ENCODE results near the gene TNFSF8.

TNFSF8 gene

DNA sequence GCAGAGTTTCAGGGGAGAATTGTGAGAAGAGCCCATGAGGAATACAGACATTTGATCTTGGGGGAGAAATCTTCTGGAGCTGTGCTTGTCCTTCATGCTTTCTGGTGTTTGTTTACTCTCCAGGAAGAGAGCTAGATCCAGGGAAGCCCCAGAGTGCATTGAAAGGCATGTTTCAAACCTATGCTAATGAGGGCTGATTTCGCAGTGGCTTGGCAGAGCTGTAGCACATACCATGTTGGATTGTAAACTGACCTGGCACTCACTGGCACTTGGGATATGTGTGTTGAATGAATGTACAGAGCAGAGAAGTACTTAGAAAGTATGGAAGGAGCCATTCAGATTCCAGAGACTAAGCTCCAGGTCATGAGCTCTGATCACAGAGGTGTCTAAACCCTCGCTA, 30.9 kb downstream of the TNFSF8 start:
- no peak overlapping the region for H3K27ac ChIP-seq (ENCODE audit: low read depth in 2 of 2, low read length in 2 of 2)
- no peaks in the 10 kb centered on the region for H3K36me3 ChIP-seq (ENCODE audit: control insufficient read depth in 2 of 2, insufficient read depth in 2 of 2, low read length in 2 of 2)
- H3K9me3 ChIP-seq (ENCODE audit: control insufficient read depth in 2 of 2, low read length in 2 of 2), result no peaks in the 10 kb centered on the region

GRCh38 chr9:114898741-114899140, 31.6 kb downstream of the TNFSF8 start:
- H3K36me3 ChIP-seq (ENCODE audit: control insufficient read depth in 2 of 2, insufficient read depth in 2 of 2, low read length in 2 of 2), result no peaks in the 10 kb centered on the region
- H3K4me1 ChIP-seq (ENCODE audit: control insufficient read depth in 2 of 2, insufficient read depth in 2 of 2, low read length in 2 of 2), result peaks cover 8 to 10% of the 10 kb centered on the region in 2 donors
- no peak overlapping the region for H3K4me3 ChIP-seq (ENCODE audit: low read length in 2 of 2)
- no peaks in the 10 kb centered on the region for H3K9me3 ChIP-seq (ENCODE audit: control insufficient read depth in 2 of 2, low read length in 2 of 2)
- H3K27me3 ChIP-seq (ENCODE audit: control insufficient read depth in 2 of 2, insufficient read depth in 2 of 2, low read length in 2 of 2), result no peaks in the 10 kb centered on the region
- no peak overlapping the region for H3K27ac ChIP-seq (ENCODE audit: low read depth in 2 of 2, low read length in 2 of 2)
- no peak overlapping the region for H3K9ac ChIP-seq (ENCODE audit: low read depth in 1 of 2, low read length in 2 of 2)

More for the DNA sequence above, 30.9 kb downstream of the TNFSF8 start:
- Histone ChIP-seq H3K27me3 (ENCODE audit: control insufficient read depth in 2 of 2, insufficient read depth in 2 of 2, low read length in 2 of 2) (no peaks in the 10 kb centered on the region), H3K9ac (ENCODE audit: low read depth in 1 of 2, low read length in 2 of 2) (no peak overlapping the region), H3K4me1 (ENCODE audit: control insufficient read depth in 2 of 2, insufficient read depth in 2 of 2, low read length in 2 of 2) (peaks cover 8 to 10% of the 10 kb centered on the region in 2 donors), H3K4me3 (ENCODE audit: low read length in 2 of 2) (no peak overlapping the region)

GRCh38 chr9:114897196-114897595, 33.2 kb downstream of the TNFSF8 start:
- Histone ChIP-seq H3K4me3 (ENCODE audit: low read length in 2 of 2) (no peak overlapping the region), H3K9ac (ENCODE audit: low read depth in 1 of 2, low read length in 2 of 2) (no peak overlapping the region), H3K36me3 (ENCODE audit: control insufficient read depth in 2 of 2, insufficient read depth in 2 of 2, low read length in 2 of 2) (no peaks in the 10 kb centered on the region), H3K9me3 (ENCODE audit: control insufficient read depth in 2 of 2, low read length in 2 of 2) (no peaks in the 10 kb centered on the region), H3K4me1 (ENCODE audit: control insufficient read depth in 2 of 2, insufficient read depth in 2 of 2, low read length in 2 of 2) (peaks cover 7 to 8% of the 10 kb centered on the region in 2 donors), H3K27me3 (ENCODE audit: control insufficient read depth in 2 of 2, insufficient read depth in 2 of 2, low read length in 2 of 2) (no peaks in the 10 kb centered on the region), H3K27ac (ENCODE audit: low read depth in 2 of 2, low read length in 2 of 2) (no peak overlapping the region)

GRCh38 chr9:114896344-114896743, 34.0 kb downstream of the TNFSF8 start:
- Histone ChIP-seq H3K9me3 (ENCODE audit: control insufficient read depth in 2 of 2, low read length in 2 of 2) (no peaks in the 10 kb centered on the region), H3K4me3 (ENCODE audit: low read length in 2 of 2) (no peak overlapping the region), H3K4me1 (ENCODE audit: control insufficient read depth in 2 of 2, insufficient read depth in 2 of 2, low read length in 2 of 2) (peaks cover 7 to 8% of the 10 kb centered on the region in 2 donors), H3K36me3 (ENCODE audit: control insufficient read depth in 2 of 2, insufficient read depth in 2 of 2, low read length in 2 of 2) (no peaks in the 10 kb centered on the region), H3K27me3 (ENCODE audit: control insufficient read depth in 2 of 2, insufficient read depth in 2 of 2, low read length in 2 of 2) (no peaks in the 10 kb centered on the region), H3K9ac (ENCODE audit: low read depth in 1 of 2, low read length in 2 of 2) (no peak overlapping the region), H3K27ac (ENCODE audit: low read depth in 2 of 2, low read length in 2 of 2) (no peak overlapping the region)

GRCh38 chr9:114895521-114895991, 34.8 kb downstream of the TNFSF8 start:
- no peaks in the 10 kb centered on the region for H3K36me3 ChIP-seq (ENCODE audit: control insufficient read depth in 2 of 2, insufficient read depth in 2 of 2, low read length in 2 of 2)
- H3K9ac ChIP-seq (ENCODE audit: low read depth in 1 of 2, low read length in 2 of 2), result no peak overlapping the region
- no peaks in the 10 kb centered on the region for H3K27me3 ChIP-seq (ENCODE audit: control insufficient read depth in 2 of 2, insufficient read depth in 2 of 2, low read length in 2 of 2)
- no peaks in the 10 kb centered on the region for H3K9me3 ChIP-seq (ENCODE audit: control insufficient read depth in 2 of 2, low read length in 2 of 2)
- no peak overlapping the region for H3K27ac ChIP-seq (ENCODE audit: low read depth in 2 of 2, low read length in 2 of 2)
- H3K4me3 ChIP-seq (ENCODE audit: low read length in 2 of 2), result no peak overlapping the region
- peaks cover 7 to 8% of the 10 kb centered on the region in 2 donors for H3K4me1 ChIP-seq (ENCODE audit: control insufficient read depth in 2 of 2, insufficient read depth in 2 of 2, low read length in 2 of 2)

GRCh38 chr9:114894609-114895433, 35.6 kb downstream of the TNFSF8 start:
- Histone ChIP-seq H3K4me1 (ENCODE audit: control insufficient read depth in 2 of 2, insufficient read depth in 2 of 2, low read length in 2 of 2) (peaks cover 7 to 8% of the 10 kb centered on the region in 2 donors), H3K27ac (ENCODE audit: low read depth in 2 of 2, low read length in 2 of 2) (no peak overlapping the region), H3K36me3 (ENCODE audit: control insufficient read depth in 2 of 2, insufficient read depth in 2 of 2, low read length in 2 of 2) (no peaks in the 10 kb centered on the region), H3K27me3 (ENCODE audit: control insufficient read depth in 2 of 2, insufficient read depth in 2 of 2, low read length in 2 of 2) (no peaks in the 10 kb centered on the region), H3K4me3 (ENCODE audit: low read length in 2 of 2) (no peak overlapping the region), H3K9me3 (ENCODE audit: control insufficient read depth in 2 of 2, low read length in 2 of 2) (no peaks in the 10 kb centered on the region), H3K9ac (ENCODE audit: low read depth in 1 of 2, low read length in 2 of 2) (no peak overlapping the region)

DNA sequence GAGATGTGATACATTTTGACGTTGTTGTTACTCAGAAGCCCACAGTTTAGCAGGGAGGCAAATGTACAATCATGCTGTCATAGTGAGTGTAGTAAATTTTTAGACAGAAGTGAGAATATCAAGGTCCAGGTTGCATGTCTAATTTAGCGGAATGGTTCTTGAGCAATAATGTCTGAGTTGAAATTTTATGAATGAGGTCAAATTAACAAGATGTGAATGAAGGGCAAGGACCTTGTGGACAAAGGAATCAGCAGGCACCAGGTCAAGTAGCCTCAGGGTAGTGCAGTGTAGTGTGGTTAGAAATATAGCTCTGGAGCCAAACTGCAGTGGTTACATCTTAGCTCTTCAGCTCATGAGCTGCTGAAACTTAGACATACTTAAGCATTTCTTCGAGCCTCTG, 36.2 kb downstream of the TNFSF8 start:
- Histone ChIP-seq H3K4me1 (ENCODE audit: control insufficient read depth in 2 of 2, insufficient read depth in 2 of 2, low read length in 2 of 2) (peaks cover 3 to 5% of the 10 kb centered on the region in 2 donors), H3K27ac (ENCODE audit: low read depth in 2 of 2, low read length in 2 of 2) (no peak overlapping the region), H3K36me3 (ENCODE audit: control insufficient read depth in 2 of 2, insufficient read depth in 2 of 2, low read length in 2 of 2) (no peaks in the 10 kb centered on the region), H3K9ac (ENCODE audit: low read depth in 1 of 2, low read length in 2 of 2) (no peak overlapping the region), H3K4me3 (ENCODE audit: low read length in 2 of 2) (no peak overlapping the region), H3K27me3 (ENCODE audit: control insufficient read depth in 2 of 2, insufficient read depth in 2 of 2, low read length in 2 of 2) (no peaks in the 10 kb centered on the region), H3K9me3 (ENCODE audit: control insufficient read depth in 2 of 2, low read length in 2 of 2) (no peaks in the 10 kb centered on the region)

GRCh38 chr9:114893221-114894010, 37.0 kb downstream of the TNFSF8 start:
- H3K4me3 ChIP-seq (ENCODE audit: low read length in 2 of 2), result no peak overlapping the region
- H3K9me3 ChIP-seq (ENCODE audit: control insufficient read depth in 2 of 2, low read length in 2 of 2), result no peaks in the 10 kb centered on the region
- no peak overlapping the region for H3K27ac ChIP-seq (ENCODE audit: low read depth in 2 of 2, low read length in 2 of 2)
- no peaks in the 10 kb centered on the region for H3K36me3 ChIP-seq (ENCODE audit: control insufficient read depth in 2 of 2, insufficient read depth in 2 of 2, low read length in 2 of 2)
- no peaks in the 10 kb centered on the region for H3K27me3 ChIP-seq (ENCODE audit: control insufficient read depth in 2 of 2, insufficient read depth in 2 of 2, low read length in 2 of 2)
- peaks cover 3 to 4% of the 10 kb centered on the region in 2 donors for H3K4me1 ChIP-seq (ENCODE audit: control insufficient read depth in 2 of 2, insufficient read depth in 2 of 2, low read length in 2 of 2)
- no peak overlapping the region for H3K9ac ChIP-seq (ENCODE audit: low read depth in 1 of 2, low read length in 2 of 2)

- Histone ChIP-seq H3K4me1 (ENCODE audit: control insufficient read depth in 2 of 2, insufficient read depth in 2 of 2, low read length in 2 of 2) (peaks cover 0 to 3% of the 10 kb centered on the region in 2 donors), H3K9ac (ENCODE audit: low read depth in 1 of 2, low read length in 2 of 2) (no peak overlapping the region), H3K9me3 (ENCODE audit: control insufficient read depth in 2 of 2, low read length in 2 of 2) (no peaks in the 10 kb centered on the region), H3K4me3 (ENCODE audit: low read length in 2 of 2) (no peak overlapping the region), H3K36me3 (ENCODE audit: control insufficient read depth in 2 of 2, insufficient read depth in 2 of 2, low read length in 2 of 2) (no peaks in the 10 kb centered on the region), H3K27me3 (ENCODE audit: control insufficient read depth in 2 of 2, insufficient read depth in 2 of 2, low read length in 2 of 2) (no peaks in the 10 kb centered on the region), H3K27ac (ENCODE audit: low read depth in 2 of 2, low read length in 2 of 2) (no peak overlapping the region)
These were observed 40.6 kb downstream of the TNFSF8 start for GRCh38 chr9:114889802-114890224.

DNA sequence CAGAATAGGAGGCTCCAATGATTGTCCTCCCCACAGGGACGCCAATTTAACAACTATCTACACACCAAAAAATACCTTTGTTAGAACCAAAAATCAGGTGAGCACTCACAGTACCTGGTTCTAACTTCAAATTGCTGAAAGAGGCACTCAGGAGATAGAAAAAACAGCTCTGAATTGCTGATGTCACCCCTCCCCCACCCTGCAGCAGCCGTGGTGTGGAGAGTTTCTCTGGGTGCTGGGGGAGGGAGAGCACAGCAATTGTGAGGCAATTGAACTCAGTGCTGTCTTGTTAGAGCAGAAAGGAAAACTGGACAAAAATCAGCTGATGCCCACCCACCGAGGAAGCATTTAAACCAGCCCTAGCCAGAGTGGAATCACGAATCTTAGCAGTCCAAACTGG, 41.8 kb downstream of the TNFSF8 start:
- no peak overlapping the region for H3K4me3 ChIP-seq (ENCODE audit: low read length in 2 of 2)
- H3K9ac ChIP-seq (ENCODE audit: low read depth in 1 of 2, low read length in 2 of 2), result no peak overlapping the region
- no peaks in the 10 kb centered on the region for H3K27me3 ChIP-seq (ENCODE audit: control insufficient read depth in 2 of 2, insufficient read depth in 2 of 2, low read length in 2 of 2)
- H3K9me3 ChIP-seq (ENCODE audit: control insufficient read depth in 2 of 2, low read length in 2 of 2), result no peaks in the 10 kb centered on the region
- peaks cover 0 to 6% of the 10 kb centered on the region in 2 donors for H3K4me1 ChIP-seq (ENCODE audit: control insufficient read depth in 2 of 2, insufficient read depth in 2 of 2, low read length in 2 of 2)
- H3K27ac ChIP-seq (ENCODE audit: low read depth in 2 of 2, low read length in 2 of 2), result no peak overlapping the region
- H3K36me3 ChIP-seq (ENCODE audit: control insufficient read depth in 2 of 2, insufficient read depth in 2 of 2, low read length in 2 of 2), result no peaks in the 10 kb centered on the region

Data from mucosa of rectum (tissue), 2 donors.